Stimulated activated CD8-positive, alpha-beta memory T cell treated with anti-CD3 and anti-CD28 coated beads, Interleukin-12 subunit alpha, Interleukin-12 subunit beta, amount 100 ng/mL, for 1 hour (primary cell): ENCODE results near the gene PRKG1.

ENCODE experiments used
- DNase-seq: peaks from one replicate; pipeline ENCODE4 v3.0.0-alpha.2; 2020; ENCODE audit warnings: low read depth

The PRKG1 gene

GRCh38 chr10:51806079-51806835 lies 732.0 kb downstream of the PRKG1 start:
- no peak for DNase-seq

- no peak for DNase-seq
These were observed 733.9 kb downstream of the PRKG1 start for GRCh38 chr10:51808187-51808586.

GRCh38 chr10:51815723-51816122 lies 741.4 kb downstream of the PRKG1 start:
- no peak for DNase-seq

GRCh38 chr10:51821045-51821444 lies 746.8 kb downstream of the PRKG1 start:
- DNase-seq, result no peak

DNA sequence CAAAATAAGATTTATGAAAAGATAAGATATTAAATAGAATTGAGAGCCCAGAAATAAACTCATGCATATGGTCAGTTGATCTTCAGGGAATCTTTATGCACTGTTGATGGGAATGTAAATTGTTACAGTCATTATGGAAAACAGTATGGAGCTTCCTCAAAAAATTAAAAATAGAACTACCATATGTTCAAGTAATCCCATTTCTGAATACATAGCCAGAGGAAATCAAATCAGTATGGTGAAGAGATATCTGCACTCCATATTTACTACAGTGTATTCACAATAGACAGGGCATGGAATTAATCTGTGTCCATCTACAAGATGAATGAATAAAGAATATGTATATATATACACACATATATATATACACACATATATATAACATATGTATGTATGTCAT lies 747.5 kb downstream of the PRKG1 start:
- no peak for DNase-seq

- DNase-seq, result no peak
These were observed 758.5 kb downstream of the PRKG1 start for GRCh38 chr10:51832652-51833383.

- DNase-seq, result no peak
These were observed 760.3 kb downstream of the PRKG1 start for GRCh38 chr10:51834548-51834947.

DNA sequence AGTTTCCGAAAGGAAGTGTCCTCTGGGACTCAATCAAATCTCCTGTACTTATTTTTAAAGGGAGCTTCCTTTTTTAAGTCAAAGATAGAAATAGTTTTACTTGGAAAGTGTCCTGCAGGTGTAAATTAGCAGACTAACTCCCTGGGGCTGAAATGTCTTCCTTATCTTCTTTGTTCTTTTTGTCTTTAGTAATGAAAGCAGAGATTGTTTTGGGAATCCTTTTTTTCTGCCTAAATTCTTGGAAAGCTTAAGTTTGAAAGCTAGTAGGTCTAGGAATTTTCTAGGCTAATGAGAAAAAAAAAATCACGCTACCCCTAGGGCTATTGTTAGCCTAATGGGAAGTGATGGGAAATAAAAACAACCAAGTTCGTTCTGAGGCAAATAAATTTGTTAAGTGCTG lies 764.2 kb downstream of the PRKG1 start:
- DNase-seq, result no peak

DNA sequence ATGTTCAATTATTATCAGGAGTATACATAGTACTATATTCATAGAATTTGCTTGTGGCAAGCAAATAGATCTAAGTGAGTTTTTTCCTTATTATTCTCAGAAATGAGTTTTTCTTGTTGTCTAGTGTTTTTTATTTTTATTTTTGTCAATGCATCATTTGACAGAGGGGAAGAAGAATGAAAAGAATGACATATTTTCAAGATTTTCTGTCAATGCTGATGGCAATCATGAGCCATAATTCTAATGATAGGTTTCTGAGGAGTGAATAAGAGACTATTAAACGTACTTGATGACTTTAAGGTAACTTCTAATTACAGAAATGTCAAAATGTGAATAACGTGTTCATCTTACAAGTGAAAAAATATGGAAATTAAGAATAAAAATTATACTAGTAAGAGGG lies 769.7 kb downstream of the PRKG1 start:
- DNase-seq, result no peak

DNA sequence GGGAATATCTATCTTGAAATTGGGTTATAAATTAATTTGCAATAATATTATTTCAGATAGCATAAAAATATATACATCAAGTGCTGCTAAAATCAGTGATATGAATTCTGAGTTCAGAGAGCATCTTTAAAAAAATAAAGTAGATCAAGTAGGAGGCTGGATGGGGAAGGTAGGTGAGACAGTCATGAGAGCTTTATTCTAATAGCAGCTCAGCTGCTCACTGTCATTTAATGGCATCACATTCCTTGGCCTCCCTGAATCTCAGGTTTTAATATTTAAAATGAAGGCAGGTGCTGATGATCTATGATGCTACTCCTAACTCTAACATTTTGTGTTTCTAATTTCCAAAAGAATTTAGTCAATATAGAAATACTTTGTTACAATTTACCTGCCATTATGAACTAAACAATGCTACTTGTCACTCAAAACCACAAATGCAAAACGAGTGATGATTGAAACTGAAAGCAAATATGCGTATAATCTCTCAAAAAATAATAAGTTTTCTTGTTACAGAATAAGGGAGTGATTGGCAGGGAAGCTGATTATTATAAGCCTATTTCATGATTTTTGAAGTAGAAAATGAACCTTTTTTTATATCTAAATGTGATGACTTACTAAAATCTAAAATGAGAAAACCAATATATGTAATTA lies 772.7 kb downstream of the PRKG1 start:
- no peak for DNase-seq

- no peak for DNase-seq
These were observed 778.0 kb downstream of the PRKG1 start for GRCh38 chr10:51852297-51852696.

- DNase-seq, result no peak
These were observed 783.0 kb downstream of the PRKG1 start for GRCh38 chr10:51857305-51857704.

DNA sequence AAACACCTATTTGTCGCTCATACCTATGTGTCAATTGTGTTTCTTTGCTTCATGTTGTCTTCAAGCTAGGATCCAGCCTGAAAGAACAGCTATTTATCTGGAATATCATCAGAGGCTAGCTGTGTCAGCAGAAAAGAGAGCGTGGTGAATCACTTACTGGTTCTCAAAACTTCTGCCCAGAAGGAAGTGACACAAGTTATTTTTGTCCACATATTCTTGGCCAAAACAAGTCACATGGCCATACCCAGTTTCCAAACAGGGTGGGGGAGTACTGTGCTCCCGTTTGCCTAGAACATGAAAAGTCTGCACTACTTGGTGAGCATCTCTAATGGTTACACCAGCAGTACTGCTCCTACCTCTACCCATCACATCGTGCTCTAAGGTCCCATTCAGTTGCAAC lies 786.0 kb downstream of the PRKG1 start:
- no peak for DNase-seq

DNA sequence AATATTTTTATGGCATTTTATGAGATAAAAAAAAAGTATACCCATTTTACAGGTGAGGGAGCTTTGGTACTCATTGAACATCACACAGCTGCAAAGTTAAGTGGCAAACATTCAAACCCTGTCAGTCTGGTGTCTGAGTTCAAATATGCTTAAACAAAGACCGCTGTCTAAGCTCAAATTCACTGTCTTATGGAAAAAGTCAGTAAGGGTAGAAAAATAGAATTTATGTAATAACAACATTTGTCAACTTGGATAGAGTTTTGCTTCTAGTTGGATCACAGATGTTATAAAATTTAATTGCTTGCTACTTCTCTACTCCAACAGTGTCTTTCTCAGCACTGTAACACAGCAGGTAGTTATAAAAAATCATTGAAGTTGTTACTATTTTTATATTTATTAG lies 786.8 kb downstream of the PRKG1 start:
- DNase-seq, result no peak

- DNase-seq, result no peak
These were observed 787.4 kb downstream of the PRKG1 start for GRCh38 chr10:51861731-51862130.

- DNase-seq, result no peak
These were observed 787.9 kb downstream of the PRKG1 start for GRCh38 chr10:51862149-51862548.

GRCh38 chr10:51867956-51868355 lies 793.7 kb downstream of the PRKG1 start:
- DNase-seq, result no peak

- DNase-seq, result no peak
These were observed 799.8 kb downstream of the PRKG1 start for GRCh38 chr10:51874131-51874530.

DNA sequence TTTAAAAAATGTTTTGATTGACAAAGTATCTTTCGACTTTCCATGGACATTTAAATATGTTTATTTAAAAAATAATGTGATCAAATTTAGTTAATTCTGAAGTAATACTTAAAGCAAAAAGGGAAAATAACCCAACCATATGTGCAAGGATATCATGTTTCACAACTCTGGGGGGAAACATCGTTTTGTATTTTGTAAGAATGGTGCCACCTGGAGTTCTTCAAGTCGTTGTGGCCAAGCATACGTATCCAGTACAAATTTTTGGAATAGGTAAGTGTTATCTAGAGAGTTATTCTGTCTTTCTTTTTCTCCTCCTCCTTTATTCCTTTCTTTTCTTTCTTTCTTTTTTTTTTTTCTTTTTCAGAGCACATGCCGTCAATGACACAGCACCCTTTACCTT lies 801.3 kb downstream of the PRKG1 start:
- DNase-seq, result no peak

DNA sequence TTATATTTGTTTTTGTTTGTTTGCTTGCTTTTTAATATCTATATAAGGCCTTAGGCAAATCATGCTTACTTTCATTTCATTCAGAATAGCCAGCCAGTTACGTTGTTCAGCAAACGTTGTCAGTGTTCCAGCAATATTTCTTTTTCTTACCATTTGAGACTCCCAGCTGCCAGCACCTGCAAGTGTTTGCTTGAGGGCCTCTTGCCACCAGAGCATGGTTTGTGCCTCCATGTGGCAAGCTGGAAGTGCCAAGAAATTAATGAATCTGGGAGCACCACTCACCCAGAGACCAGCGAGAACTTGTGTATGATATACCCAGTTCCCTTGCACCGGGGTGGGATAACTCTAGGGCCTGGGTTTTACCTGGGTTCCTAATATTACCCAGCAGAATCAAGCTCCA lies 802.2 kb downstream of the PRKG1 start:
- DNase-seq, result no peak

GRCh38 chr10:51876979-51877378 lies 802.7 kb downstream of the PRKG1 start:
- no peak for DNase-seq

DNA sequence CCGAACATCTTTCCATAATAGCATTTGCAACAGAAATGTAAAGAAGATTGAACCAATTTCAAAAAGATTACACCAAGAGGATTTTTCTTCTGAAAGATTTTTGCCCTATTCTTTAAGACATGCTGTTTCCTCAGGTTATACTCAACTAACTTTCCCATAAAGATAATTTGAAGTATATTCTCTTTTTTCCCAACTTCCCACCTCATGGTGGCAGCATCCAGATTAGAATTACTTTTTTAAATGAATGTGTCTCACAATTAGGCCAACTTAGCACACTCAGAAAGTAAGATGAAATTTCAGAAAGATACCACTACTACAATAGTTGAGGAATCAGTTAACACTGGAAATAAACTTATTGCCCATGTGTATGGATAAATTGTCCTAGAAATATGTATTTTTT lies 803.3 kb downstream of the PRKG1 start:
- DNase-seq, result no peak

DNA sequence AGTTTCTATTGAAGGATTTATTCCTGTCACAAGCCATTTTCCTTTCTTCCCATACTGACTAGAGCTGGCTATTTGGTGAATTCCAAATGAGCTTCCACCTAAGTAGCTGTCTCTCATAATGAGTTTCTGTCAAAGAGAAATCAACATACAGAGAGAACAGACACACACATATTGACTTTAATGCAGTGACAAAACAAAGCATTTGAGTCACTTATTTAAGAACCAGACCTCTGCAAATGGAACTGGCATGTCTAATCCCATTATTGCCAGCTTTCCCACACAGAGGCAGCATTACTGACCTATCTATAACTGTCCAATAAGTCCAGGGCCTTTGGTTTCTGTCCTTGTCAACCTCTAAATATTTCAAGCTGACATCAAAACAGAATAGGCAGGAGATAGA lies 804.4 kb downstream of the PRKG1 start:
- DNase-seq, result no peak
